ENCODE measurements around the gene PRR16. TPM values are rescaled to one million over a fixed set of nuclear protein-coding genes. Genes with fewer than 3 reads are reported as not detected.

PRR16 gene
- total RNA-seq, 1 donor from 2014 or later: 4.7 TPM

DNA sequence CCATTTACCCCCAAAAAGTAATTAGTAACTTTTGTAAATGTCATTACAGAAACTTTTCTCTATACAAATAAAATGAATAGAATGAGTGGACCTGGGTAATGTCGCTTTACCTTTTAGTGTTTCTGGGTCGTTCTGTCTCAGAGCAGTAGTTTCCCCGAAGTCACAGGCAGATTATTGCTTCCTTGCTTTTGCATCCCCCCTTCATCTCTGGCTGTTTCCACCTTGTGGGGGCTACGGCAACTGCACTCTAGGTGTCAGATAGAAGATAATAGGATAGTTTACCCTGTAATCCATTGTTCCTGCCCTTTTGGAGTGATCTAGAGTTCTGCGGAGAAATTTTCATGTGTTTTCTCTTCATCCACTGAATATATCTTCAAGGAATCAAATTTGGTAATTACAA, 68.7 kb downstream of the PRR16 start:
- no peak overlapping the region for H3K9ac ChIP-seq (ENCODE audit: low read depth in 1 of 3, low read length in 3 of 3)
- no peaks in the 10 kb centered on the region for H3K27me3 ChIP-seq (ENCODE audit: control insufficient read depth in 3 of 3, insufficient read depth in 3 of 3, low read length in 3 of 3)
- no peaks in the 10 kb centered on the region for H3K9me3 ChIP-seq (ENCODE audit: control insufficient read depth in 3 of 3, low read length in 3 of 3)
- H3K36me3 ChIP-seq (ENCODE audit: control insufficient read depth in 3 of 3, insufficient read depth in 3 of 3, low read length in 3 of 3): no peaks in the 10 kb centered on the region
- H3K4me1 ChIP-seq (ENCODE audit: control insufficient read depth in 3 of 3, insufficient read depth in 3 of 3, low read length in 3 of 3): peaks cover 2 to 8% (median 5%) of the 10 kb centered on the region in 3 donors
- H3K27ac ChIP-seq (ENCODE audit: low read depth, low read length): no peak overlapping the region
- H3K4me3 ChIP-seq (ENCODE audit: low read length in 3 of 3): no peak overlapping the region

DNA sequence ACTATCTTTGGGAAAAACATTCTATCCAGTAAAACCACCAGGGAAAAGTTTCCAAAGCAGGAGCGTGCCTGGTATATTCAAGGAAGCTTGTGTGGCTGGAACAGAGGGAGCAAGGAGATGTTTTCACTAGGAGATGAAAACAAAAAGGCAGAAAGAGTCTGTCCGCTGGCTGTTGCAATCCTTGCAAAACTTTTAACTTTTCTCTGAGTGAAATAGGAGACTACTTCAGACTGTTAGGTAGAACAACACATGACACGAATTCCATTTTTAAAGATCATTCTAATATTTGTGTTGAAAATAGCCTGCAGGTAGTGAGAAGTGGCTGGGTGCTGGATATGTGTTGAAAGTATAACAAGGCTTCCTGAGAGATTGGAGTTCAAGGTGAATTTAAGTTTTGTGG, 69.5 kb downstream of the PRR16 start:
- no peak overlapping the region for H3K9ac ChIP-seq (ENCODE audit: low read depth in 1 of 3, low read length in 3 of 3)
- H3K27me3 ChIP-seq (ENCODE audit: control insufficient read depth in 3 of 3, insufficient read depth in 3 of 3, low read length in 3 of 3): no peaks in the 10 kb centered on the region
- no peak overlapping the region for H3K4me3 ChIP-seq (ENCODE audit: low read length in 3 of 3)
- no peaks in the 10 kb centered on the region for H3K36me3 ChIP-seq (ENCODE audit: control insufficient read depth in 3 of 3, insufficient read depth in 3 of 3, low read length in 3 of 3)
- H3K9me3 ChIP-seq (ENCODE audit: control insufficient read depth in 3 of 3, low read length in 3 of 3): no peaks in the 10 kb centered on the region
- no peak overlapping the region for H3K27ac ChIP-seq (ENCODE audit: low read depth, low read length)
- peaks cover 2 to 8% (median 5%) of the 10 kb centered on the region in 3 donors for H3K4me1 ChIP-seq (ENCODE audit: control insufficient read depth in 3 of 3, insufficient read depth in 3 of 3, low read length in 3 of 3)

DNA sequence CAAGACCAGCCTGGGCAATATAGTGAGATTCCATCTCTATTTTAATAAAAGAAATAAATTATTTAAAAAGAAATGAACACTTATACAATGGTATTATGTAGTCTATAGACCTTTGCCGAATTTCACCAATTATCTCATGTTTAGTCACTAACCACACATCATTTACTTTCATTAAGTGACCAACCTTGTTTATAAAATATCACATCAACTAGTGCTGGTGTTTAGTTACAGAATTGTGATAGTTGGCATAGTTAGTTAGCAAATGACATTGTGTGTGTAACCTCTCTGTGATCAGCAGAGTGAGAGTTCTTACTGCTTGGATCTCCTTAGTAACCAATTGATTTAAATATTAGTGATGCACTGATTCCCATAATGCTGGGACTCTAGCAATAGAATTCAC, 71.8 kb downstream of the PRR16 start:
- Histone ChIP-seq H3K36me3 (ENCODE audit: control insufficient read depth in 3 of 3, insufficient read depth in 3 of 3, low read length in 3 of 3) (no peaks in the 10 kb centered on the region), H3K27ac (ENCODE audit: low read depth, low read length) (no peak overlapping the region), H3K27me3 (ENCODE audit: control insufficient read depth in 3 of 3, insufficient read depth in 3 of 3, low read length in 3 of 3) (no peaks in the 10 kb centered on the region), H3K9ac (ENCODE audit: low read depth in 1 of 3, low read length in 3 of 3) (no peak overlapping the region), H3K9me3 (ENCODE audit: control insufficient read depth in 3 of 3, low read length in 3 of 3) (no peaks in the 10 kb centered on the region), H3K4me3 (ENCODE audit: low read length in 3 of 3) (no peak overlapping the region), H3K4me1 (ENCODE audit: control insufficient read depth in 3 of 3, insufficient read depth in 3 of 3, low read length in 3 of 3) (peaks cover 0 to 4% (median under 1%) of the 10 kb centered on the region in 3 donors)

DNA sequence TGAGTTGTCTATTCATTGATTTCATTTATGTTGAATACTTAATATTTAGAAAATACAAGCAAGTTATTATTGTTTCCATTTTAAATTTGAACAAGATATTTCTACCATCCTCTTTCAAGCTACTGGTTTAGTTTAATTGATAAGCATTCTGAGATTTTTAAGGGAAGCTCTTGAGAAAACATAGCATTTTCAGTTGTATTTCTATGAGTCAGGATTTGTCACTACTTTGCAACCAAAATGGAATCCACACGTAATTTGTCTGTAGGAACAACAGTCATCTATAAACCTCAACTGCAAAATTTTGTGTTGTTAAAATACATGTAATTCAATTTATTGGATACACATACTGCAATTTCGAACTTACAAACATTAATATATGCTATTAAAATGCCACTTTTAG, 74.0 kb downstream of the PRR16 start:
- H3K36me3 ChIP-seq (ENCODE audit: control insufficient read depth in 3 of 3, insufficient read depth in 3 of 3, low read length in 3 of 3): no peaks in the 10 kb centered on the region
- no peak overlapping the region for H3K4me3 ChIP-seq (ENCODE audit: low read length in 3 of 3)
- H3K27me3 ChIP-seq (ENCODE audit: control insufficient read depth in 3 of 3, insufficient read depth in 3 of 3, low read length in 3 of 3): no peaks in the 10 kb centered on the region

DNA sequence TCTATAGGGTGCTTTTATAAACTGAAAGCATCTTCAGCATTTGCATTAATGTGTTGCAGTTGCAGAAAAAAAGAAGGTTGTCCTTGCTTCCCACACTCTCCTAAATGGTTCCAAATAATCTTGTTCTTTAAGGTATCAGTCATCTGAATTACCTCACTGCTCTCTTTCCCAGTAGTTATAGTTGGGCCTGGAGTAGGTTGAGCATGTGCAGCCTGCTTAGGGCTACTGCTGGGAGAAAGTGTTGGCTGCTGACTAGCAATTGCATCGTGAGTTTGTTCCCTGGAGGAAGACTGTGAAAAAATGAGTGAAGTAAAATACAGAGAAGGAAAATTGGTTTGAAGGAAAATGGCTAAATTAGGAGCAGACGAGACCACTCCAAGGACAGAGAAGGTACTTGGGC, 74.5 kb downstream of the PRR16 start:
- Histone ChIP-seq H3K4me3 (ENCODE audit: low read length in 3 of 3) (no peak overlapping the region), H3K9me3 (ENCODE audit: control insufficient read depth in 3 of 3, low read length in 3 of 3) (no peaks in the 10 kb centered on the region), H3K9ac (ENCODE audit: low read depth in 1 of 3, low read length in 3 of 3) (no peak overlapping the region), H3K27me3 (ENCODE audit: control insufficient read depth in 3 of 3, insufficient read depth in 3 of 3, low read length in 3 of 3) (no peaks in the 10 kb centered on the region), H3K36me3 (ENCODE audit: control insufficient read depth in 3 of 3, insufficient read depth in 3 of 3, low read length in 3 of 3) (no peaks in the 10 kb centered on the region), H3K4me1 (ENCODE audit: control insufficient read depth in 3 of 3, insufficient read depth in 3 of 3, low read length in 3 of 3) (no peaks in the 10 kb centered on the region), H3K27ac (ENCODE audit: low read depth, low read length) (no peak overlapping the region)

More for the DNA sequence above, 74.0 kb downstream of the PRR16 start:
- H3K9ac ChIP-seq (ENCODE audit: low read depth in 1 of 3, low read length in 3 of 3): no peak overlapping the region
- no peaks in the 10 kb centered on the region for H3K9me3 ChIP-seq (ENCODE audit: control insufficient read depth in 3 of 3, low read length in 3 of 3)
- H3K27ac ChIP-seq (ENCODE audit: low read depth, low read length): no peak overlapping the region
- no peaks in the 10 kb centered on the region for H3K4me1 ChIP-seq (ENCODE audit: control insufficient read depth in 3 of 3, insufficient read depth in 3 of 3, low read length in 3 of 3)

DNA sequence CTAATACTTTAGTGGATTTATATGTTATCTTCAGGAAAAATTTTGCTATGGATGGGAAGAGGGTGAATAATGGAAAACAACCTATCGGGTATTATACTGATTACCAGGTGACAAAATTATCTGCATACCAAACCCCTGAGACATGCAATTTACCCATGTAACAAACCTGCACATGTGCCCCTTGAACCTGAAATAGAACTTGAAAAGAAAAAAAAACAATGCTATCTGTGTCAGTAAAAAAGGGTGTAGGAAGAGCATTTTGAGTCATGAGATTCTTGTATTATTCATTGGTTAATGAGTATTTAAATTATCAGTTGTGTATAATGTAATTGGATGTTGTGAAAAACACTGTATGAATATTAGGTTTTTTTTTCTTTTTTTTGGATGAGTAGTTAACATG, 75.4 kb downstream of the PRR16 start:
- no peaks in the 10 kb centered on the region for H3K36me3 ChIP-seq (ENCODE audit: control insufficient read depth in 3 of 3, insufficient read depth in 3 of 3, low read length in 3 of 3)
- no peaks in the 10 kb centered on the region for H3K27me3 ChIP-seq (ENCODE audit: control insufficient read depth in 3 of 3, insufficient read depth in 3 of 3, low read length in 3 of 3)
- no peak overlapping the region for H3K9ac ChIP-seq (ENCODE audit: low read depth in 1 of 3, low read length in 3 of 3)
- H3K9me3 ChIP-seq (ENCODE audit: control insufficient read depth in 3 of 3, low read length in 3 of 3): no peaks in the 10 kb centered on the region
- no peaks in the 10 kb centered on the region for H3K4me1 ChIP-seq (ENCODE audit: control insufficient read depth in 3 of 3, insufficient read depth in 3 of 3, low read length in 3 of 3)
- no peak overlapping the region for H3K27ac ChIP-seq (ENCODE audit: low read depth, low read length)
- H3K4me3 ChIP-seq (ENCODE audit: low read length in 3 of 3): no peak overlapping the region

DNA sequence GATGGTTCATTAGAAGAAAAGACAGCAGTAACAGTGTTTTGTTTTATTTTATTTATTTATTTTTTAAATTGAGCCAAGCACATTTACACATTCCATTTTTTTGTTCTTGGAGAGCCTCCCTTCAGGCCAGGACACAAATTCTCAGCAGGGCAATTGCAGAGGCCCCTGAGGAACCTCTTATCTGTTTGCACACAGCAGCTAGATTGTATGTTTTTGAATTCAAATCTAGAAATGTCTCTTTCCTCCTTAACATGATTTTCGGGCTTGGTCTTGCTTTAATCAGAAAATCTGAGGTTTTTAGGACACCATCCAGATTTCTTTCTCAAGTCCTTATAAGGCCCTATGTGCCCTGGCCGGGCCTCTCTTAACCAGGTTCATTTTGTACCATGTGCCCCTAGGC, 76.0 kb downstream of the PRR16 start:
- H3K27me3 ChIP-seq (ENCODE audit: control insufficient read depth in 3 of 3, insufficient read depth in 3 of 3, low read length in 3 of 3): no peaks in the 10 kb centered on the region
- no peak overlapping the region for H3K4me3 ChIP-seq (ENCODE audit: low read length in 3 of 3)
- no peak overlapping the region for H3K27ac ChIP-seq (ENCODE audit: low read depth, low read length)
- H3K9me3 ChIP-seq (ENCODE audit: control insufficient read depth in 3 of 3, low read length in 3 of 3): no peaks in the 10 kb centered on the region
- H3K9ac ChIP-seq (ENCODE audit: low read depth in 1 of 3, low read length in 3 of 3): no peak overlapping the region
- H3K36me3 ChIP-seq (ENCODE audit: control insufficient read depth in 3 of 3, insufficient read depth in 3 of 3, low read length in 3 of 3): no peaks in the 10 kb centered on the region
- no peaks in the 10 kb centered on the region for H3K4me1 ChIP-seq (ENCODE audit: control insufficient read depth in 3 of 3, insufficient read depth in 3 of 3, low read length in 3 of 3)

DNA sequence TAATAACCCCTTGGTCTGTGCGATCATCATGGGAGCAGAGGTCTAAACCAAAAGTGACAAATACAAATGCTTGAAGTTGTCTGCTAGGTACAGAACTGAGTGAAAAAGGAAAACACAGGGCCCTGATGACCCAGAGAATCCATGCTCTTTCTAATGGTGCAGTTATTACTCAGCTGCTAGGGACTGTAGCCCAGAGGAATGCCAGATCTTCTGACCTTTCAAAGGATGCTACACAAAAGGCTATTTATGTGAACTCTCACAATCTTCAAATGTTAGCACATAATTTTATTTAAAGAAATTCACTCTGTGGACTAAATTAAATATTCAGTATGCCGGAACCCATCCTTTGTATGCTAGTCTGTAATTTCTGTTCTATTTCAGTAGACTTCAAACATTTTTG, 79.9 kb downstream of the PRR16 start:
- Histone ChIP-seq H3K36me3 (ENCODE audit: control insufficient read depth in 3 of 3, insufficient read depth in 3 of 3, low read length in 3 of 3) (no peaks in the 10 kb centered on the region), H3K4me1 (ENCODE audit: control insufficient read depth in 3 of 3, insufficient read depth in 3 of 3, low read length in 3 of 3) (no peaks in the 10 kb centered on the region), H3K9ac (ENCODE audit: low read depth in 1 of 3, low read length in 3 of 3) (no peak overlapping the region), H3K27ac (ENCODE audit: low read depth, low read length) (no peak overlapping the region), H3K27me3 (ENCODE audit: control insufficient read depth in 3 of 3, insufficient read depth in 3 of 3, low read length in 3 of 3) (no peaks in the 10 kb centered on the region), H3K9me3 (ENCODE audit: control insufficient read depth in 3 of 3, low read length in 3 of 3) (no peaks in the 10 kb centered on the region), H3K4me3 (ENCODE audit: low read length in 3 of 3) (no peak overlapping the region)

DNA sequence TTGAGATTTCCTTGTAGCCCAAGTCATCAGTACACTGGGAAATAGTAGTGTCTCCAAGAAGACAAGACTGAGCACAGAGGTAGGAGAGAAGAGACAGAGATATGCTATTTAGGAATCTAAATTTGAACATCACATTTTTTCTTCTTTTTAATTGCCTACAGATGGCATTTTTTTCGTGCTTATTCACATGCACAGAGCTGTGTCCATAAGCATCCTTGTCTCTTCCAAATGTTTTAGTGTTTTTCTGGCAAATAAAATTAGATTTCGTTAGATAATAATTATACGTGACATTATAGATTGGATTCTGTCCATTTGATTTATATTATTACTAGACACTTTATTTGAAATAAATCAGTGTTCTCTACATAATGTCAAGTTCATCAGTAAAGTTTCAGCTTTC, 80.9 kb downstream of the PRR16 start:
- Histone ChIP-seq H3K9me3 (ENCODE audit: control insufficient read depth in 3 of 3, low read length in 3 of 3) (no peaks in the 10 kb centered on the region), H3K9ac (ENCODE audit: low read depth in 1 of 3, low read length in 3 of 3) (no peak overlapping the region), H3K36me3 (ENCODE audit: control insufficient read depth in 3 of 3, insufficient read depth in 3 of 3, low read length in 3 of 3) (no peaks in the 10 kb centered on the region), H3K27me3 (ENCODE audit: control insufficient read depth in 3 of 3, insufficient read depth in 3 of 3, low read length in 3 of 3) (no peaks in the 10 kb centered on the region), H3K4me1 (ENCODE audit: control insufficient read depth in 3 of 3, insufficient read depth in 3 of 3, low read length in 3 of 3) (no peaks in the 10 kb centered on the region), H3K4me3 (ENCODE audit: low read length in 3 of 3) (no peak overlapping the region), H3K27ac (ENCODE audit: low read depth, low read length) (no peak overlapping the region)

DNA sequence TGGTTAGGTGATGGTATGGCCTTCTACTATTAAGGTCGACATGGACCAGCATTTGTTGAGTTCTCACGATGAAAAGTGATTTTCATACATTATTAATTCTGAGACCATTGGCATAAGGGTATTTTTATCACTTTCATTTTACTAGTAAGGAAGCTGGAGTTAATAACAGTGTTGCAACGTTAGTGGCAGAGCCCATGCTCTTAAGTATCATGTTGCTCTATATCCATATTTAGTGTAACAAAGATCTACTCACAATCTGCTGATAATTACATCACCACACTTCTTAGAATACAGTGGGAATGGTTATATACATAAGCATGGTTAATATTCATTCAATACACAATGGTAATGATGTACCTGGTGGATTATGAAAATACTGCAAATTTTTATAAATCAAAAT, 81.9 kb downstream of the PRR16 start:
- no peaks in the 10 kb centered on the region for H3K9me3 ChIP-seq (ENCODE audit: control insufficient read depth in 3 of 3, low read length in 3 of 3)
- H3K4me1 ChIP-seq (ENCODE audit: control insufficient read depth in 3 of 3, insufficient read depth in 3 of 3, low read length in 3 of 3): no peaks in the 10 kb centered on the region
- H3K36me3 ChIP-seq (ENCODE audit: control insufficient read depth in 3 of 3, insufficient read depth in 3 of 3, low read length in 3 of 3): no peaks in the 10 kb centered on the region
- no peak overlapping the region for H3K4me3 ChIP-seq (ENCODE audit: low read length in 3 of 3)
- no peaks in the 10 kb centered on the region for H3K27me3 ChIP-seq (ENCODE audit: control insufficient read depth in 3 of 3, insufficient read depth in 3 of 3, low read length in 3 of 3)
- H3K27ac ChIP-seq (ENCODE audit: low read depth, low read length): no peak overlapping the region
- H3K9ac ChIP-seq (ENCODE audit: low read depth in 1 of 3, low read length in 3 of 3): no peak overlapping the region

DNA sequence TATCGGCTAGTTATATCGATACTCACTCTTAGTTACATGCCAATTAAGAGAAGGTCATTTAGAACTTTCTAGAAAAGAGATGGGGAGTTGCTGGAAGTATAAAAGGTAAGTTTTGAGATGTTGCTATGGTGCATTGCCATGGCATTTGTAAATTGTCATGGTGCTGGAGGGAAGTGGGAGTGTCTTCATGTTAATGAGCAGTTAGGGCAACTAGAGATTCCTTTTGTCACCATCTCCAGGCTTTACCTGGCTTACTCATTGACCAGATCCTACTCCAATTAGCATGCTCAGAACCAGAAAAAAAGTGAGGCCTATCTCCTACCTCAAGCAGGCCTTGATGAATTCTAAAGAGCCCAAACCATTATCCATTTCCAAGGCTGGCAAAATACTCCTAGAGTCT, 82.8 kb downstream of the PRR16 start:
- Histone ChIP-seq H3K27ac (ENCODE audit: low read depth, low read length) (no peak overlapping the region), H3K4me3 (ENCODE audit: low read length in 3 of 3) (no peak overlapping the region), H3K36me3 (ENCODE audit: control insufficient read depth in 3 of 3, insufficient read depth in 3 of 3, low read length in 3 of 3) (no peaks in the 10 kb centered on the region), H3K27me3 (ENCODE audit: control insufficient read depth in 3 of 3, insufficient read depth in 3 of 3, low read length in 3 of 3) (no peaks in the 10 kb centered on the region), H3K4me1 (ENCODE audit: control insufficient read depth in 3 of 3, insufficient read depth in 3 of 3, low read length in 3 of 3) (no peaks in the 10 kb centered on the region), H3K9ac (ENCODE audit: low read depth in 1 of 3, low read length in 3 of 3) (no peak overlapping the region), H3K9me3 (ENCODE audit: control insufficient read depth in 3 of 3, low read length in 3 of 3) (no peaks in the 10 kb centered on the region)

All from skeletal muscle tissue (tissue), 4 donors.